Stomach (tissue), 4 donors: Measurements from ENCODE around the gene NEMF.

ENCODE experiments used
- CTCF ChIP-seq, 7 experiments: fragments of 450-650 bp in 4 of 7; fragments of 200-600 bp in 3 of 7; sonication (generic) in 3 of 7; IDR thresholded peaks; one replicate each; pipeline ENCODE4 v1.5.1; 2016 to 2019; ENCODE audit warnings: antibody characterized with exemption in 7 of 7, control low read depth in 2 of 7, mild to moderate bottlenecking in 1 of 7
- POLR2A ChIP-seq, 4 donors: fragments of 450-650 bp; IDR thresholded peaks; one replicate each; pipeline ENCODE4 v1.6.1; 2016; ENCODE audit warnings: antibody characterized with exemption in 4 of 4, control low read depth in 2 of 4, mild to moderate bottlenecking in 1 of 4, moderate library complexity in 1 of 4
- POLR2AphosphoS5 ChIP-seq, 3 donors: sonication (generic); formaldehyde crosslinking; IDR thresholded peaks; one replicate each; pipeline ENCODE4 v1.6.1; 2016; ENCODE audit warnings: antibody characterized with exemption in 3 of 3

GRCh38 chr14:49853158-49853477 is 530 bp upstream of the NEMF start:
- TF ChIP-seq POLR2A (IDR thresholded peaks at IDR 0.05) (no peak), CTCF (IDR thresholded peaks at IDR 0.05) (no peak), POLR2AphosphoS5 (IDR thresholded peaks at IDR 0.05) (no peak)
